Esophagus muscularis mucosa (tissue), 4 donors: ENCODE measurements around the gene ZNF35.

Source experiments
- EP300 ChIP-seq: sonication (generic); formaldehyde crosslinking; IDR thresholded peaks from one replicate; pipeline ENCODE4 v1.6.1; 2017; ENCODE audit warnings: antibody characterized with exemption
- POLR2A ChIP-seq: fragments of 450-650 bp; IDR thresholded peaks from one replicate; pipeline ENCODE4 v1.6.1; 2017; ENCODE audit warnings: antibody characterized with exemption, moderate library complexity, mild to moderate bottlenecking, low read depth
- TF ChIP-seq, protein P1 (sequence below), 3 experiments: fragments of 200-600 bp in 2 of 3; fragments of 450-650 bp in 1 of 3; sonication (generic) in 2 of 3; IDR thresholded peaks; one replicate each; pipeline ENCODE4 v1.5.1; 2017 to 2019; ENCODE audit warnings: antibody characterized with exemption in 3 of 3, mild to moderate bottlenecking in 2 of 3, moderate library complexity in 1 of 3

DNA sequence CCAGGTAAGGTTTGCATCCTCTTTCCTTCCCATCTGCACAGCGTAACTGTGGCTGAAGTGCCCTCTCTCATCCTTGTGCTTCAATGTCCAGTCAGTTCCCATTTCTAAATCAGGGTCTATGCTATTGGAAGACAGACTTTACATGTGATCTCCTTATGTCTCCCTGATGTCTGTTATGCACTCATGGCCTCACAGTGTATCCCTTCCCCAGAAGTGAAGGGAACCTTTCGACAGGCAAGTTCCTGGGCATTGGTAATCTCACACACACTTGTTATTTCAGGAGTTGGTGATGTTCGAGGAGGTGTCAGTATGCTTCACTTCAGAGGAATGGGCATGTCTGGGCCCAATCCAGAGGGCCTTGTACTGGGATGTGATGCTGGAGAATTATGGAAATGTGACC, 16.3 kb upstream of the ZNF35 start:
- TF ChIP-seq, protein P1, sequence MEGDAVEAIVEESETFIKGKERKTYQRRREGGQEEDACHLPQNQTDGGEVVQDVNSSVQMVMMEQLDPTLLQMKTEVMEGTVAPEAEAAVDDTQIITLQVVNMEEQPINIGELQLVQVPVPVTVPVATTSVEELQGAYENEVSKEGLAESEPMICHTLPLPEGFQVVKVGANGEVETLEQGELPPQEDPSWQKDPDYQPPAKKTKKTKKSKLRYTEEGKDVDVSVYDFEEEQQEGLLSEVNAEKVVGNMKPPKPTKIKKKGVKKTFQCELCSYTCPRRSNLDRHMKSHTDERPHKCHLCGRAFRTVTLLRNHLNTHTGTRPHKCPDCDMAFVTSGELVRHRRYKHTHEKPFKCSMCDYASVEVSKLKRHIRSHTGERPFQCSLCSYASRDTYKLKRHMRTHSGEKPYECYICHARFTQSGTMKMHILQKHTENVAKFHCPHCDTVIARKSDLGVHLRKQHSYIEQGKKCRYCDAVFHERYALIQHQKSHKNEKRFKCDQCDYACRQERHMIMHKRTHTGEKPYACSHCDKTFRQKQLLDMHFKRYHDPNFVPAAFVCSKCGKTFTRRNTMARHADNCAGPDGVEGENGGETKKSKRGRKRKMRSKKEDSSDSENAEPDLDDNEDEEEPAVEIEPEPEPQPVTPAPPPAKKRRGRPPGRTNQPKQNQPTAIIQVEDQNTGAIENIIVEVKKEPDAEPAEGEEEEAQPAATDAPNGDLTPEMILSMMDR (IDR thresholded peaks at IDR 0.05) = no peak
- TF ChIP-seq POLR2A = no peak
- no peak for TF ChIP-seq EP300
